H1 (cell line): Measurements from ENCODE around the gene GPANK1. TPM values are rescaled to one million over a fixed set of nuclear protein-coding genes. Genes with fewer than 3 reads are reported as not detected.

Source experiments
- CTCF ChIA-PET: fragments of 300-600 bp; sonication (Branson Sonifier 250); formaldehyde crosslinking; loops from one replicate; lab custom pipeline; 2021; ENCODE audit not compliant: partially characterized antibody; lab: Charles Lee
- POLR2A ChIA-PET: fragments of 300-600 bp; sonication (Branson Sonifier 250); formaldehyde crosslinking; loops from one replicate; lab custom pipeline; 2021; ENCODE audit warnings: inconsistent platforms; ENCODE audit not compliant: partially characterized antibody; lab: Charles Lee
- DNase-seq, 2 experiments: peaks; one replicate each; pipeline versions ENCODE4 v3.0.0 to v3.0.0-alpha.2; 2010 to 2022; ENCODE audit warnings: low spot score in 2 of 2, low read depth in 1 of 2, mixed read lengths in 1 of 2
- FAIRE-seq: peaks from 2 replicates; lab custom pipeline; 2011; peaks lifted over from hg19 to GRCh38; lab: Jason Lieb, UNC
- H2AFZ ChIP-seq: 2 replicates; pipeline ENCODE4 v1.8.1; 2012; ENCODE audit warnings: low read length, inconsistent platforms
- H2AK5ac ChIP-seq: 2 replicates; pipeline ENCODE4 v1.6.1; 2013; ENCODE audit warnings: low read depth, low read length
- H2BK120ac ChIP-seq: replicated peaks from 2 replicates; pipeline ENCODE3; 2013; ENCODE audit warnings: low read depth, low read length, inconsistent platforms
- H2BK12ac ChIP-seq: 2 replicates; pipeline ENCODE4 v1.6.1; 2013; ENCODE audit warnings: low read depth, low read length
- H2BK15ac ChIP-seq: 2 replicates; pipeline ENCODE4 v1.6.1; 2013; ENCODE audit warnings: low read length
- H2BK20ac ChIP-seq: 2 replicates; pipeline ENCODE4 v1.6.1; 2013; ENCODE audit warnings: low read length
- H2BK5ac ChIP-seq: 2 replicates; pipeline ENCODE4 v1.6.1; 2013; ENCODE audit warnings: low read depth, low read length
- H3K14ac ChIP-seq: 2 replicates; pipeline ENCODE4 v1.6.1; 2013; ENCODE audit warnings: inconsistent platforms; ENCODE audit not compliant: insufficient read length
- H3K18ac ChIP-seq: 2 replicates; pipeline ENCODE4 v1.6.1; 2013; ENCODE audit warnings: low read length; ENCODE audit errors: extremely low read depth
- H3K23ac ChIP-seq: 2 replicates; pipeline ENCODE4 v1.6.1; 2013; ENCODE audit warnings: inconsistent platforms; ENCODE audit not compliant: insufficient read length
- H3K23me2 ChIP-seq: 2 replicates; pipeline ENCODE4 v1.6.1; 2013; ENCODE audit warnings: low read depth, low read length
- H3K27ac ChIP-seq: 2 replicates; pipeline ENCODE4 v1.6.1; 2011; ENCODE audit warnings: low read depth, low read length, inconsistent platforms
- H3K27me3 ChIP-seq, 4 experiments: replicated peaks in 1 of 4; 1 replicate in 1 of 4; 2 replicates in 3 of 4; pipeline versions ENCODE4 v1.6.1 to v1.8.1; 2011 to 2013; ENCODE audit warnings: low read length in 3 of 4, mild to moderate bottlenecking in 3 of 4, inconsistent platforms in 2 of 4, mixed read lengths in 2 of 4, moderate library complexity in 1 of 4; ENCODE audit not compliant: control insufficient read depth in 3 of 4, insufficient read depth in 3 of 4; ENCODE audit errors: extremely low read depth in 1 of 4
- H3K36me3 ChIP-seq, 4 experiments: 2 replicates each; pipeline versions ENCODE4 v1.6.1 to v1.8.1; 2011 to 2013; ENCODE audit warnings: mild to moderate bottlenecking in 4 of 4, low read length in 3 of 4, moderate library complexity in 2 of 4, control low read depth in 1 of 4, inconsistent platforms in 1 of 4; ENCODE audit not compliant: insufficient read depth in 4 of 4, control insufficient read depth in 2 of 4
- H3K4ac ChIP-seq: replicated peaks from 2 replicates; pipeline ENCODE3; 2013; ENCODE audit warnings: low read length, low read depth, mixed read lengths, inconsistent platforms; ENCODE audit not compliant: insufficient read length
- H3K4me1 ChIP-seq, 4 experiments: replicated peaks in 1 of 4; 1 replicate in 1 of 4; 2 replicates in 3 of 4; pipeline versions ENCODE4 v1.6.1 to v1.8.1; 2011 to 2013; ENCODE audit warnings: low read length in 3 of 4, inconsistent platforms in 2 of 4, mixed read lengths in 1 of 4; ENCODE audit not compliant: insufficient read depth in 4 of 4, control insufficient read depth in 3 of 4
- H3K4me2 ChIP-seq, 2 experiments: 2 replicates each; pipeline versions ENCODE4 v1.6.1 to v1.8.1; 2011 to 2013; ENCODE audit warnings: low read depth in 2 of 2, low read length in 2 of 2, control low read depth in 1 of 2, inconsistent platforms in 1 of 2, mild to moderate bottlenecking in 1 of 2; ENCODE audit not compliant: insufficient read depth in 1 of 2
- H3K4me3 ChIP-seq, 4 experiments: fragments of 200-600, 300-600 bp in 1 of 4; sonication (generic), shearing (Covaris generic), sonication (Bioruptor Twin) in 1 of 4; 2 replicates each; pipeline versions ENCODE4 v1.5.1 to v1.8.1; 2011 to 2016; ENCODE audit warnings: low read length in 4 of 4, low read depth in 3 of 4, control low read depth in 2 of 4, inconsistent platforms in 2 of 4, mild to moderate bottlenecking in 2 of 4, mixed read lengths in 1 of 4, moderate library complexity in 1 of 4; ENCODE audit not compliant: insufficient read depth in 2 of 4; ENCODE audit errors: extremely low read depth in 1 of 4
- H3K56ac ChIP-seq: replicated peaks from 2 replicates; pipeline ENCODE3; 2013; ENCODE audit warnings: low read depth, mild to moderate bottlenecking, mixed read lengths, low read length, inconsistent platforms; ENCODE audit not compliant: insufficient read length
- H3K79me1 ChIP-seq: 2 replicates; pipeline ENCODE4 v1.6.1; 2013; ENCODE audit warnings: low read depth, low read length, control low read depth
- H3K79me2 ChIP-seq, 2 experiments: 2 replicates each; pipeline versions ENCODE4 v1.6.1 to v1.8.1; 2012 to 2013; ENCODE audit warnings: low read length in 2 of 2, mild to moderate bottlenecking in 2 of 2, inconsistent platforms in 1 of 2; ENCODE audit not compliant: insufficient read depth in 2 of 2, control insufficient read depth in 1 of 2
- H3K9ac ChIP-seq, 4 experiments: replicated peaks in 1 of 4; 1 replicate in 1 of 4; 2 replicates in 3 of 4; pipeline versions ENCODE4 v1.6.1 to v1.8.1; 2011 to 2013; ENCODE audit warnings: low read depth in 3 of 4, low read length in 3 of 4, control low read depth in 2 of 4, mild to moderate bottlenecking in 2 of 4, moderate library complexity in 2 of 4, inconsistent platforms in 1 of 4; ENCODE audit errors: extremely low read depth in 1 of 4
- H3K9me3 ChIP-seq, 2 experiments: 2 replicates each; pipeline versions ENCODE4 v1.6.1 to v1.8.1; 2012 to 2013; ENCODE audit warnings: mild to moderate bottlenecking in 2 of 2, moderate library complexity in 2 of 2, control low read depth in 1 of 2, inconsistent platforms in 1 of 2, low read depth in 1 of 2, low read length in 1 of 2, mixed read lengths in 1 of 2; ENCODE audit not compliant: insufficient read depth in 2 of 2
- H4K20me1 ChIP-seq, 2 experiments: replicated peaks in 1 of 2; 2 replicates each; pipeline versions ENCODE3 to v1.8.1; 2011 to 2013; ENCODE audit warnings: inconsistent platforms in 2 of 2, low read length in 2 of 2, mild to moderate bottlenecking in 1 of 2; ENCODE audit not compliant: insufficient read depth in 2 of 2, control insufficient read depth in 1 of 2
- H4K5ac ChIP-seq: 2 replicates; pipeline ENCODE4 v1.6.1; 2013; ENCODE audit warnings: low read length, low read depth, mixed read lengths, inconsistent platforms; ENCODE audit not compliant: insufficient read length
- H4K8ac ChIP-seq: 2 replicates; pipeline ENCODE4 v1.8.0; 2013; ENCODE audit warnings: mild to moderate bottlenecking, moderate library complexity, low read length, inconsistent platforms; ENCODE audit not compliant: insufficient read depth; ENCODE audit errors: extremely low read depth
- H4K91ac ChIP-seq: replicated peaks from 2 replicates; pipeline ENCODE3; 2013; ENCODE audit warnings: low read length, mixed read lengths, inconsistent platforms; ENCODE audit not compliant: insufficient read length
- GTF2F1 ChIP-seq: IDR thresholded peaks from 2 replicates; pipeline ENCODE4 v1.6.1; 2012; ENCODE audit warnings: low read depth, low read length, improper control_type of control experiment, borderline replicate concordance
- SRF ChIP-seq: IDR thresholded peaks from 2 replicates; pipeline ENCODE4 v1.6.1; 2011; ENCODE audit warnings: mild to moderate bottlenecking, low read depth, low read length, moderate library complexity
- WGBS, 2 experiments: shearing (Covaris generic) in 1 of 2; methylation state at CpG; one replicate each; pipeline versions ENCODE4 v1.1.6 to v1.1.7; 2013 to 2015; ENCODE audit warnings: low lambda C conversion rate in 2 of 2, mixed read lengths in 2 of 2, inconsistent platforms in 1 of 2, low coverage in 1 of 2, missing lambda C conversion rate in 1 of 2; ENCODE audit not compliant: insufficient replicate concordance in 2 of 2, insufficient coverage in 1 of 2, insufficient read length in 1 of 2; ENCODE audit errors: extremely low coverage in 1 of 2, missing lambda C conversion rate in 1 of 2; 5-methylcytosine and 5-hydroxymethylcytosine counted together
- polyA plus RNA-seq, 7 experiments: library from polyadenylated mRNA; depleted of rRNA in 3 of 7; stranded (reverse) in 5 of 7; unstranded in 2 of 7; fragments of >200 nt in 5 of 7; fragments of 200-250 nt in 2 of 7; gene quantifications; 1 replicate in 5 of 7; 2 replicates in 1 of 7; 4 replicates in 1 of 7; pipeline versions ENCODE4 v1.2.1 to v1.2.3, GENCODE V29; 2011 to 2013; ENCODE audit warnings: missing spikeins in 2 of 7, mixed read lengths in 2 of 7
- total RNA-seq: library from RNA; stranded (reverse); fragmentation: NEBNext Ultra II Directional; extraction: Animal tissue kit (Norgen Biotek cat#: 25700); gene quantifications from 2 replicates; pipeline ENCODE4 v1.2.1, GENCODE V29; 2021

GPANK1 gene
- total and polyA plus RNA-seq, 2 of the 8 experiments (the other 6 are each of a cell fraction or from before 2014, with no cell fraction given), result 24.5 to 30.2 TPM

- Histone ChIP-seq H3K23me2 (peaks cover 8% of the 10 kb centered on the region; the same call in 1 of the 2 replicates), H2BK15ac (peak overlapping the region; percentile 19; the same call in 1 of the 2 replicates), H3K4me2 (peak overlapping the region; percentile 68 to 82), H3K36me3 (peaks cover 0 to 5% (median under 1%) of the 10 kb centered on the region in 4 experiments; a peak in 3 of 8 replicates), H2BK20ac (no peak overlapping the region), H3K27me3 (no peaks in the 10 kb centered on the region), H3K4ac (no peak overlapping the region), H4K91ac (no peak overlapping the region), H4K20me1 (no peaks in the 10 kb centered on the region), H2BK12ac (no peak overlapping the region), H4K8ac (no peak overlapping the region), H3K4me3 (peak overlapping the region; percentile 69 to 94 (median 90)), H3K79me1 (peaks cover 6% of the 10 kb centered on the region), H3K18ac (no peak overlapping the region), H3K23ac (no peak overlapping the region), H3K14ac (no peak overlapping the region), H3K79me2 (peaks cover 0 to 7% of the 10 kb centered on the region in 2 experiments; a peak in 2 of 4 replicates), H2AK5ac (0 out of 2 replicates have a peak overlapping the region, but pooled peaks have one; percentile 46), H3K9me3 (no peaks in the 10 kb centered on the region), H3K27ac (no peak overlapping the region), H3K56ac (peak overlapping the region; percentile 22), H3K4me1 (peaks cover 2 to 5% (median 3%) of the 10 kb centered on the region in 4 experiments; a peak in 4 of 7 replicates), H2AFZ (no peak overlapping the region), H4K5ac (no peak overlapping the region), H3K9ac (peak overlapping the region in 3 of 4 experiments; percentile 65 to 85 (median 80); a peak in 6 of 7 replicates), H2BK5ac (0 out of 2 replicates have a peak overlapping the region, but pooled peaks have one; percentile 31), H2BK120ac (no peak overlapping the region)
- no peak for TF ChIP-seq SRF
- no peak for TF ChIP-seq GTF2F1
- CTCF ChIA-PET, result interaction anchor here (1.3 to 1.8 kb wide), 2 partner anchors 12 to 28 kb away, joined by 5 read pairs; no protein-coding TSS in a partner anchor
- 75% methylated on average over 7 of the region's 7 CpGs; no CpG with 5 or more reads in 1 of the 2 experiments for WGBS, 2 experiments
- FAIRE-seq (no peak), DNase-seq (no peak)
- POLR2A ChIA-PET, result interaction anchor here (0.7 to 3.2 kb wide), 9 partner anchors 10 to 137 kb away, joined by 3 to 36 read pairs (median 3); partner anchors contain the start of genes DDAH2, GPANK1, LSM2 and LY6G5C
Observed at GRCh38 chr6:31701666-31702404, 37.0 kb upstream of the GPANK1 start.
